Stimulated activated naive CD8-positive, alpha-beta T cell treated with anti-CD3 and anti-CD28 coated beads, Interleukin-15, Interleukin-2, amounts not matched to agents 100 ng/mL and 50 ng/mL, for 24 hours (primary cell): ENCODE measurements around the gene ERICH6.

ENCODE experiments used
- H3K27ac Mint-ChIP-seq: one replicate; pipeline ENCODE4 v1.8.0; 2021; ENCODE audit warnings: mild to moderate bottlenecking, mixed read lengths
- H3K27me3 Mint-ChIP-seq: one replicate; pipeline ENCODE4 v1.8.0; 2021; ENCODE audit warnings: mixed read lengths
- H3K36me3 Mint-ChIP-seq: one replicate; pipeline ENCODE4 v1.8.0; 2021; ENCODE audit warnings: low read depth, mixed read lengths
- H3K4me1 Mint-ChIP-seq: one replicate; pipeline ENCODE4 v1.8.0; 2021; ENCODE audit warnings: low read depth, mixed read lengths
- H3K4me3 Mint-ChIP-seq: one replicate; pipeline ENCODE4 v1.8.0; 2021; ENCODE audit warnings: mild to moderate bottlenecking, mixed read lengths
- H3K9me3 Mint-ChIP-seq: one replicate; pipeline ENCODE4 v1.8.0; 2021; ENCODE audit warnings: mixed read lengths

ERICH6 gene

DNA sequence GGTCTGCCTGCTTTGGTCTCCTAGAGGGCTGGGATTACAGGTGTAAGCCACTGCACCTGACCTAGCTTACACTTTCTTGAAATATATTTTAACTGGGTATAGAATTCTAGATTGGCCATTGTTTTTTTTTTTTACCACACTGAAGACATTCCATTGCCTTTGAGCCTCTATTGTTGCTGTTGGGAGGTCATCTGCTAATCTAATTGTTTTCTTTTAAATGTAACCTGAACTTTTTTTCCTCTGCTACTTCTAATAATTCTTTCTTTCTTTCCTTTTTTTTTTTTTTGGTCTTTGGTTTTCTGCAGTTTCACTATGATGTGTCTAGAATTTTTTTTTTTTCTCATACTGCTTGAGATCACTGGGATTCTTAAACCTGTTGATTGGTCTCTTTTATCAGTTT lies 28.1 kb downstream of the ERICH6 start:
- H3K27me3 Mint-ChIP-seq, result no peaks in the 10 kb centered on the region
- H3K9me3 Mint-ChIP-seq, result peaks cover 14% of the 10 kb centered on the region
- H3K36me3 Mint-ChIP-seq, result peaks cover 14% of the 10 kb centered on the region
- H3K4me3 Mint-ChIP-seq, result no peak overlapping the region
- H3K27ac Mint-ChIP-seq, result no peak overlapping the region
- peaks cover 19% of the 10 kb centered on the region for H3K4me1 Mint-ChIP-seq

DNA sequence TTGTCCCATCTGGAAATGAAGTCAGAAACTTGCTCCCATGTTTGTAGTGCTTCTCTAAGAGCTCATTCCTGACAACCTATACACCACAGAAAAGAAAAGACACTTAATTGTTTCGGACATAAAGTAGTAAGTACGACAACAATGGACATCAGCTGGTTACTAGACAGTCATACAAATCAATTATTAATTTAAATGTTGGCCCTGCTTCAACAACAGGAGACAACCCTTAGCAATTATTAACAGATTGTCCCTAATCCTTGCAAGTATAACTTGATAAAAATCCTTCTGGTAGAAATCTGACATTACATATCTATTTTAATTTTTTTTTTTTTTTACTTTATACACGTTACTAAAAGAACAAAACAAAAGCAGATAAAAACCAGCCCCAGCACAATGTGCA lies 29.8 kb downstream of the ERICH6 start:
- H3K27me3 Mint-ChIP-seq, result no peaks in the 10 kb centered on the region

DNA sequence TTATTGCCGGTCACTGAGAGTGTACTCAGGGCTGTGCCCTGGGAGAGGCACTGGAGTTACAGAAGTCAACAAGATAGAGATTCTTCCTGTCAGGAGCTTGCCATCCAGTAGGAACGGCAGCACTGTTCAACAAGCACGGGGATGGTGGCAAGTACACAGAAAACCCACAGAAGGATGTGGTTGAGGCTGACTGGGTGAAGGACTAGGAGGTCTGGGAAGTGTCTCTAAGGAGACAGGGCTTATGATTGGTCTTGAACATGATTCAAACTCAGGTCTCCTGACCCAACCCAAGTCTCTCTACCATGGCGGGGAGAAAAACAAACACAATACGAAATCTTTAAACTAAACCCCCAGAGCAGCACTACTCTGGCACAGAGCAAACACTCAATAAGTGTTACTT lies 37.6 kb downstream of the ERICH6 start:
- H3K27me3 Mint-ChIP-seq, result no peaks in the 10 kb centered on the region
- no peak overlapping the region for H3K27ac Mint-ChIP-seq
- no peaks in the 10 kb centered on the region for H3K36me3 Mint-ChIP-seq
- no peak overlapping the region for H3K4me3 Mint-ChIP-seq
- no peaks in the 10 kb centered on the region for H3K9me3 Mint-ChIP-seq
- H3K4me1 Mint-ChIP-seq, result peaks cover 14% of the 10 kb centered on the region

More for the DNA sequence above, 29.8 kb downstream of the ERICH6 start:
- Mint-ChIP-seq H3K9me3 (peaks cover 14% of the 10 kb centered on the region), H3K4me1 (peaks cover 10% of the 10 kb centered on the region), H3K27ac (no peak overlapping the region), H3K4me3 (no peak overlapping the region), H3K36me3 (peaks cover 11% of the 10 kb centered on the region)

DNA sequence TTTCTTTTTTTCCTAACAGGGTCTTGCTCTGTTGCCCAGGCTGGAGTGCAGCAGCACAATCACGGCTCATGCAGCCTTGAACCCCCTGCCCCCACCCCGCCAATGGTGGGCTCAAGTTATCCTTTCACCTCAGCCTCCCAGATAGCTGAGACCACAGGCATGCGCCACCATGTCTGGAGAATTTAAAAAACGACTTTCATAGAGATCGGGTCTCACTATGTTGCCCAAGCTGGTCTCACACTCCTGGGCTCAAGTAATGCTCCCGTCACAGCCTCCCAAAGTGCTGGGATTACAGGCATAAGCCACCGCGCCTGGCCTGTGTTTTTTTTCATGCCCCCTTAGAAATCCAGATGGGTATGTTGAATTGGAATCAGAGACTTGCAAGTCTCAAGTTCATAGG lies 40.3 kb downstream of the ERICH6 start:
- Mint-ChIP-seq H3K4me3 (no peak overlapping the region), H3K27me3 (no peaks in the 10 kb centered on the region), H3K9me3 (no peaks in the 10 kb centered on the region), H3K36me3 (no peaks in the 10 kb centered on the region), H3K4me1 (peaks cover 14% of the 10 kb centered on the region), H3K27ac (no peak overlapping the region)

DNA sequence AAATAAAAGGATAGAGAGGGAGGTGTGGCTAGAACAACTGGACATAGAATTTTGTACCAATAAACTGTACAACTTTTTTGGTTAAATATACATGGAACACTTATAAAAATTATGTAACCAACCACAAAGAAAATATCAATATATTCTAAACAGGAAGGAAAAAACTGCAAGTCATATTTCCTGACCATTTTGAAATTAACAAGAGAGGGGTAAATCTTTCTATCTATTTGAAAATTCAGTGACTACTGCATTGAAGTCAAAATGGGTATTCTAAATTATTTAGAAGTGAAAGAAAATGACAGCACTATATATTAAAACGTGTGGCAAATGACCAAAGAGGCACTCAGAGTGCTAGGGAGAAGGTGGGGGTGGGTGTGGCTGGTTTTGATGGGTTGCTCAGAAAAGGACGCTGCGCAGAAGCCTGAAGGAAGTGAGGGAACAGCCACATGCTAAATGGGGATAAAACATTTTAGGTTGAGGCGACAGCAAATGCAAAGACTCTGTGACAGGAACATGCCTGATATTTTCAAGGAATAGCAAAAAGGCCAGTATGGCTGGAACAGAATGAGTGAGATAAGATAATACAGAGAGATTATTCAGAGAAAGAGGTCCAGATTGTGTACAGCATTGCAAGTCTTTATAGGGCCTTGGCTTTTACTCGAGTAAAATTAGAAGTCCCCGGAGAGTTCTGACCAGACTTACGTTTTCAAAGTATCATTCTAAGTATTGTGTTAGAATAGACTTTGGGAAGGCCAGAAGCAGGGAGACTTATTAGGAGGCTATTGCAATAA lies 41.1 kb downstream of the ERICH6 start:
- Mint-ChIP-seq H3K4me3 (no peak overlapping the region), H3K9me3 (no peaks in the 10 kb centered on the region), H3K27me3 (no peaks in the 10 kb centered on the region), H3K27ac (peak overlapping the region; percentile 39), H3K4me1 (peaks cover 14% of the 10 kb centered on the region), H3K36me3 (no peaks in the 10 kb centered on the region)

DNA sequence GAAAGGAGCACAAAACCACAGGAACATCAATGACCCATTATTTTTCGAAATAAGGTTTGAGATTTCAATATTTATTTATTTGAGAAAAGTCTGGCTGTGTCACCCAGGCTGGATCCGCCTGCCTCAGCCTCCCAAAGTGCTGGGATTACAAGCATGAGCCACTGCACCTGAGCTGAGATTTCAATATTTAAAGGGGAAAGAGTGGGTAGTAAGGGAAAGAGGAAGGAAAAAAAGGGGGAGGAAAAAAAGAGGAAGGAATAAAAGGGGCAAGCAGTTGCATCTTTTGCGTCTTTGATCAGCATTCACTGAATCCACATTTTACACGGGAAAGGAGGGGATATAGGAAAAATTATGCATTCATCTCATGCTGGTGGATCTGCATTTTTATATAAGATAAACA lies 47.4 kb downstream of the ERICH6 start:
- H3K27ac Mint-ChIP-seq, result no peak overlapping the region
- H3K4me1 Mint-ChIP-seq, result peaks cover 9% of the 10 kb centered on the region
- H3K27me3 Mint-ChIP-seq, result no peaks in the 10 kb centered on the region
- no peaks in the 10 kb centered on the region for H3K9me3 Mint-ChIP-seq
- no peaks in the 10 kb centered on the region for H3K36me3 Mint-ChIP-seq
- no peak overlapping the region for H3K4me3 Mint-ChIP-seq

DNA sequence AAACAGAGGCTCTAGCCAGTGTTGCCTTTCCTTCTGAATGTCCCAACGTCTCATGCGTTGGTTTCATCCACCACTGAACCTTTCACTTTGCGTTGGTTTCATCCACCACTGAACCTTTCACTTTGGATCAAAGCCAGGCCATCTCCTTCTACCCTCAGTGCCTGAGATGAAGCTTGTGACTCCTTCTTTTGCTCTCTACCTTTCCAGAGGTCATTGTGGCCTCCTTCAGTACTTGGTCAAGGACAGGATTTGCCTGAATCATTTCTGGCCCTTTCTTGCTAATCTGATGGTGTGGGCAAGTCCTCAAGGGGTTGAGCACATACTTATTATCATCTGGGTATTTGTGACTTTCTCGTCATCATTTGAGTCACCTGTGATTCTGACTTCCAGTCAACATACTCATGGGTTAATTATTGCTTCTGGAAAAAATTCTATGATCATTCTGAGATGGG lies 50.6 kb downstream of the ERICH6 start:
- Mint-ChIP-seq H3K4me1 (peaks cover 9% of the 10 kb centered on the region), H3K4me3 (no peak overlapping the region), H3K27ac (no peak overlapping the region), H3K27me3 (no peaks in the 10 kb centered on the region), H3K9me3 (no peaks in the 10 kb centered on the region), H3K36me3 (no peaks in the 10 kb centered on the region)

DNA sequence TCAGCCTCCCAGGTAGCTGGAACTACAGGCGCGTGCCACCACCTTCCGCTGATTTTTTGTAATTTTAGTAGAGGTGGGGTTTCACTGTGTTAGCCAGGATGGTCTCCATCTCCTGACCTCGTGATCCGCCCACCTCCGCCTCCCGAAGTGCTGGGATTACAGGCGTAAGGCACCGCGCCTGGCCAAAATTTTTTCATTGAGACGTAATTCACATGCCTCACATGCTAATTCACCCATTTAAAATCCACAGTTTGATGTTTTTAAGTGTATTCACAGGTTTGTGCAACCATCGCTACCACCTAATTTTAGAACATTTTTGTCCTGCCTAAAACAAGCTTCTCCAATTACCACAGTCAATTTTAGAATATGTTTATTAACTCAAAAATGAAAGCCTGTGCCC lies 63.5 kb downstream of the ERICH6 start:
- Mint-ChIP-seq H3K36me3 (no peaks in the 10 kb centered on the region), H3K27me3 (no peaks in the 10 kb centered on the region), H3K27ac (no peak overlapping the region), H3K9me3 (no peaks in the 10 kb centered on the region), H3K4me3 (no peak overlapping the region), H3K4me1 (peaks cover 11% of the 10 kb centered on the region)

DNA sequence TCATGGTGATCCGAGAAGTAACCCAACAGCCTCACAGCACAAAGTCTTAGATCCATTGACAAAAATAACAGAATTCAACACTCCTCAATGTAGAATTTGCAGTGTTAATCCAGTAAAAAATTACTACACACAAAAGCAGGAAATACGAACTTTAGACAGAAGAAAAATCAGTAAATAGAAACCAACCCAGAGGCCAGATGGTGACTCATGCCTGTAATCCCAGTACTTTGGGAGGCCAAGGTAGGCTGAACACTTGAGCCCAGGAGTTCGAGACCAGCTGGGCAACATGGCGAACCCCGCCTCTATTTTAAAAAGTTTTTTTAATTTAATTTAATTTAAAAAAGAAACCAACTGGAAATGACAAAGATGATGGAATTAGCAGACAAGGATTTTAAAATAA lies 64.5 kb downstream of the ERICH6 start:
- Mint-ChIP-seq H3K4me3 (no peak overlapping the region), H3K4me1 (peaks cover 20% of the 10 kb centered on the region), H3K27me3 (no peaks in the 10 kb centered on the region), H3K36me3 (peaks cover under 1% of the 10 kb centered on the region), H3K9me3 (no peaks in the 10 kb centered on the region), H3K27ac (no peak overlapping the region)

DNA sequence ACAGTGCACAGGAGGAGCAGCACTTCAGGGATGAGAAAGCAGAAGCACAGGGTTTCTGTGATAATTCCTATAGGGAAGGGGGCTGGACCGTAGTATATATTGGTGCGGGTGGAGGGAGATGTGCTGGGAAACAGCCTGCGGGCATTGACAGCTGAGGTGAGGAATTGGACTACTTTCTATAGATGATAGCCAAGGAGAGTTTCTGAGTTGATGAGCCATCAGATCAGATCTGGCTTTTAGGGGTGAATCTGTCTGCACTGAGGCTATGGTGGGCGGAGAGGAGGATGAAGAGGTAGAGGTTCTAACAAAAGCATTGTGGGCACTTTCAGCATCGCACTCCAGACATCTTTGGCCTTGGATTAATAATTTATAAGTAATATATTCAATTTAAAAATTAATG lies 67.5 kb downstream of the ERICH6 start:
- Mint-ChIP-seq H3K4me1 (peaks cover 29% of the 10 kb centered on the region), H3K27me3 (no peaks in the 10 kb centered on the region), H3K4me3 (no peak overlapping the region), H3K9me3 (no peaks in the 10 kb centered on the region), H3K27ac (no peak overlapping the region), H3K36me3 (peaks cover 10% of the 10 kb centered on the region)

DNA sequence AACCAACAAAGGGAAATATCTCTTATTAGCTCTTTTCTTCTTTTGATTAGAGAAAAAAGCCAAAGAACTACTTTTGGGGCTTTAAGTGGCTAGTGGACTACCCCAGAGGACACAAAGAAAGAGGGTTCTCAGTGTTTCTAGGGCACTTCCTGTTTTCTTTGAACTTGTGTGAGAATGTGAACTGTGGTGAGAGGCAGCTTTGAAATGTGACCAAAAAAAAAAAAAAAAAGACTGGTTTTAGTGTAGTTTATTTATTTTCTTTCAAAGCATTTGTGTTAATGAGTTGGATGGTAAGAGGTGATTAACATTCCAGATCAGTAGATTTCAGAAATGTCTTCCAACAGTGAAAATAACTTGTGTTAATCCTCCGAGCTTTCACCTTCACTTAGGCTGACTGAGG lies 68.2 kb downstream of the ERICH6 start:
- no peaks in the 10 kb centered on the region for H3K9me3 Mint-ChIP-seq
- peaks cover 12% of the 10 kb centered on the region for H3K36me3 Mint-ChIP-seq
- H3K4me3 Mint-ChIP-seq, result no peak overlapping the region
- H3K27ac Mint-ChIP-seq, result peak overlapping the region; percentile 70
- H3K4me1 Mint-ChIP-seq, result peaks cover 29% of the 10 kb centered on the region
- H3K27me3 Mint-ChIP-seq, result no peaks in the 10 kb centered on the region

DNA sequence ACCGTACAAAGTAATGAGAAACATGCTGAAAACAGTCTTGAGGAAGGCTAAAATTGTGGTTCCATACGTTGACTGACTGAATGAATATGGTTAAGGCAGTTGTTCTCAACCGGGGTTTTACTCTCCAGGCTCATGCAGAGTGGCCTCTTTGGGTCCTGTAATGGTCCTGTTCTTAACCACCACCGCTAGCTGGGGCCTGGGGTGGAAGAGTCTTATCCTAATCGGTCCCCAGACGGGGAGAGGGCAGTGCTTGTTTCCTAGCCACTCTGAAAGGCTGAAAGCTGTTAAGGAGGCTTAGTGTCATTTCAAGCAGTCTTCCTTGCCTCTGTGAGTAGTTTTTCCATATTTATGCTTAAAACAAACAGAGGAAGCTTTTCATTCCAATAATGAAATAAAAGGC lies 68.6 kb downstream of the ERICH6 start:
- H3K4me1 Mint-ChIP-seq, result peaks cover 29% of the 10 kb centered on the region
- no peak overlapping the region for H3K4me3 Mint-ChIP-seq
- no peaks in the 10 kb centered on the region for H3K27me3 Mint-ChIP-seq
- H3K9me3 Mint-ChIP-seq, result no peaks in the 10 kb centered on the region
- peaks cover 14% of the 10 kb centered on the region for H3K36me3 Mint-ChIP-seq
- H3K27ac Mint-ChIP-seq, result peak overlapping the region; percentile 70

DNA sequence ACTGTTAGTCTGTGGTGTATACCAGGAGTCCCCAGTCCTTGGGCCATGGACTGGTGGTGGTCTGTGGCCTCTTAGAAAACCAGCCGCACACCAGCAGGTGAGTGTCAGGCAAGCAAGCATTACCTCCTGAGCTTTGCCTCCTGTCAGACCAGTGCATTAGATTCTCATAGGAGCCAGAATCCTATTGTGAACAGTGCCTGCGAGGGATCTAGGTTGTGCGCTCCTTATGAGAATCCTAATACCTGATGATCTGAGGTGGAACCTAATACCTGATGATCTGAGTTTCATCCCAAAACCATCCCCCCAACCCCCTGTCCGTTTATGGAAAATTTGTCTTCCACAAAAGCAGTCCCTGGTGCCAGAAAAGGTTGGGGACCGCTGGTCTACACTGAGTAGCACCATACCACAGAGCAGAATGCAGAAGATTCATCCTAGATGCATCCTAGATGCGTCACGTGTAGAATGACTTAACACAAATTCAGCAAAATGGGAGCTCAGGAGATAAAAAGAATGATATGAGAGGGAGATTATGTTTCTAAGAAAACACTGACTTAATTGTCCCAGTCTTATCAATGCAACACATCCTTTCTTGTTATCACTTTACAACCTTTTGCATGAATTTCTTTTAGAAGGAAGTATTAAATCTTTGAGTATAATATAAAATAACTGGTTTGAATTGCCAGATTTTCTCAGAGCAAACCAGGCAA lies 72.1 kb downstream of the ERICH6 start:
- Mint-ChIP-seq H3K27me3 (no peaks in the 10 kb centered on the region), H3K27ac (peak overlapping the region; percentile 19), H3K4me1 (peaks cover 29% of the 10 kb centered on the region), H3K4me3 (no peak overlapping the region), H3K36me3 (peaks cover 43% of the 10 kb centered on the region), H3K9me3 (no peaks in the 10 kb centered on the region)

DNA sequence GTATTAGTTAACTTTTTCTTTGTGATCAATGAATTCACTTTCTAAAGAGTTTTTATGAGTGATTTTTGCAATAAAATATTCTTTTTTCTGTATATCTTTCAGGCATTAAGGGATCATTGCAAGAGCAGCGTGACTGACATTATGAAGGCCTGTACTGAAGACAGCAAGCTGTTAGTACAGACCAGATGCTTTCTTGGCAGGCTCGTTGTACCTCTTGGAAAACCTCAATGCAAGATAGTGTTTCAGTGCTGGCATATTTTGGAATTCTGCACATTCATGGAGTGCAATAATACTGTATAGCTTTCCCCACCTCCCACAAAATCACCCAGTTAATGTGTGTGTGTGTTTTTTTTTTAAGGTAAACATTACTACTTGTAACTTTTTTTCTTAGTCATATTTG lies 76.2 kb downstream of the ERICH6 start:
- Mint-ChIP-seq H3K27me3 (no peaks in the 10 kb centered on the region), H3K36me3 (peaks cover 57% of the 10 kb centered on the region), H3K4me3 (no peak overlapping the region), H3K27ac (no peak overlapping the region), H3K4me1 (no peaks in the 10 kb centered on the region), H3K9me3 (no peaks in the 10 kb centered on the region)

DNA sequence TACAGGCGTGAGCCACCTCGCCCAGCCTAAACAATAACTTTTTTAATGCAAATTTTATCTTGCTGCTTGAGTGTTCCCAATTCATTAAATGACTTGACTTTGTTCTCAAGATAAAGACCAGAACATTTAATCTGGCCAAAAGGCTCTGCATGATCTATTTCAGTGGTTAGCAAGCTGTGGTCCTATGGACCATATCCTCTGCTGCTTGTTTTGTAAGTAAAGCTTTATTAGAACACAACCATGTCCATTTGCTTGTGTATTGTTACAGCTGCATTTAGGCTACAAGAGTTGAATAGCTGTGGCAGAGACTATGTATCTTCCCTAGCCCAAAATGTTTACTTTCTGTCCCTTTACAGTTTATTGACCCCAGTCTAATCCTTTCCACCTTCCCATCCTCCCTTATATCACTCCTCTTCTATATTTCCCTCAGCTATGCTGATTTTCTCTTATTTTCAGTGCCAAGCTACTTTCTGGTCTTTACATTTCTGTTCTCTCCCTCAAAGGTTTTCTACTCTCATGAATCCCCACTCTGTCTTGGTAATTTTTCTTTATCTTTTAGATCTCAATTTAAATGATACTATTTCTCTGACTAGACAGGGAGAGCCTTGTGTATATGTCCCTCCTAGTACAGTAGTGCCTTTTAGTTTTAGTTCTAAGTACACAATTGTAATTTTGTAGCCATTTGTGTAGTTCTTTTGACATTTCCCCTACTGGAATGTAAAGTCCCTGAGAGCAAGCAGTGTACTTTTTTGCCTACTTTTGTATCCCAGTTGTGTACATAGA lies 77.4 kb downstream of the ERICH6 start:
- H3K4me3 Mint-ChIP-seq, result no peak overlapping the region
- peak overlapping the region; percentile 73 for H3K27ac Mint-ChIP-seq
- H3K4me1 Mint-ChIP-seq, result peaks cover 8% of the 10 kb centered on the region
- no peaks in the 10 kb centered on the region for H3K9me3 Mint-ChIP-seq
- peaks cover 63% of the 10 kb centered on the region for H3K36me3 Mint-ChIP-seq
- no peaks in the 10 kb centered on the region for H3K27me3 Mint-ChIP-seq
